GM10266 (cell line): ENCODE results near the gene QSOX2.

Experiments used
- DNase-seq: peaks from one replicate; pipeline ENCODE4 v3.0.0; 2012; ENCODE audit errors: extremely low spot score
- TF ChIP-seq, protein P1 (sequence below): IDR thresholded peaks from 2 replicates; pipeline ENCODE4 v1.5.1; 2012; ENCODE audit warnings: mild to moderate bottlenecking, low read depth; ENCODE audit not compliant: control insufficient read depth, insufficient read depth; ENCODE audit errors: missing control alignments

QSOX2 gene

DNA sequence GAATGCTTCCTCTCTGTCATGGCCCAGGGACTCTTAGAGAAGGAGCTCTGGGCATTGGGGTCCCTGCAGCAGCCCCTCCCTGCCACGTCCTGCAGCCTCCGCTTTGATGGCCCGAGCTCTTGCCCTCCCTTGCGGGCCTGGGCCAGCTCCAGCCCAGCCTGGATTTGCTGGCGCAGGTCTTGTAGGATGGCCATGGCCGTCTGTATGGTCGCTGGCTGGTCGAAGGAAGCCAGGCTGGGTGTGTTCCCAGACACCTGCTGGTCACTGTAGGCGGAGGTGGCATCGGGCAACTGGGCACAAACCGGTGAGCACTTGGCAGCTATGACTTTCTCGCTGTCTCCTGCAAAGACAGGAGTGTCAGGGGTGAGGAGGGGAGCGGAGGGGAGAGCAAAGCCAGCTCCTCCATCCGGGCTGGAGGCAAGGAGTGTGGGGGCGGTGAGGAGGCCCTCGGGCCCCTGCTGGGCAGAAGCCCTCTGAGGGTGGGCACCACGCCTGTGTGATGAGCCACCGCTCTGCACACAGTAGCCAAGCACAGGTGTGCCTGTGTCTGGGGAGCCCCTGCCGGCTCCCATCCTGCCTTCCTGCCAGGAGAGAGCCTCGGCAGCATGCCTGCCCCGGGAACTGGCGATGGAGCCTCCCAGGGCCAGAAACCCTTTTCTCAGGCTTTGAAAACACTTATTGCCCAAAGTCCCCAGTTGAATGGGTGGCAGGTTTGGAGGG, 45.9 kb upstream of the QSOX2 start:
- TF ChIP-seq, protein P1, sequence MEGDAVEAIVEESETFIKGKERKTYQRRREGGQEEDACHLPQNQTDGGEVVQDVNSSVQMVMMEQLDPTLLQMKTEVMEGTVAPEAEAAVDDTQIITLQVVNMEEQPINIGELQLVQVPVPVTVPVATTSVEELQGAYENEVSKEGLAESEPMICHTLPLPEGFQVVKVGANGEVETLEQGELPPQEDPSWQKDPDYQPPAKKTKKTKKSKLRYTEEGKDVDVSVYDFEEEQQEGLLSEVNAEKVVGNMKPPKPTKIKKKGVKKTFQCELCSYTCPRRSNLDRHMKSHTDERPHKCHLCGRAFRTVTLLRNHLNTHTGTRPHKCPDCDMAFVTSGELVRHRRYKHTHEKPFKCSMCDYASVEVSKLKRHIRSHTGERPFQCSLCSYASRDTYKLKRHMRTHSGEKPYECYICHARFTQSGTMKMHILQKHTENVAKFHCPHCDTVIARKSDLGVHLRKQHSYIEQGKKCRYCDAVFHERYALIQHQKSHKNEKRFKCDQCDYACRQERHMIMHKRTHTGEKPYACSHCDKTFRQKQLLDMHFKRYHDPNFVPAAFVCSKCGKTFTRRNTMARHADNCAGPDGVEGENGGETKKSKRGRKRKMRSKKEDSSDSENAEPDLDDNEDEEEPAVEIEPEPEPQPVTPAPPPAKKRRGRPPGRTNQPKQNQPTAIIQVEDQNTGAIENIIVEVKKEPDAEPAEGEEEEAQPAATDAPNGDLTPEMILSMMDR, result no peak
- DNase-seq, result no peak

DNA sequence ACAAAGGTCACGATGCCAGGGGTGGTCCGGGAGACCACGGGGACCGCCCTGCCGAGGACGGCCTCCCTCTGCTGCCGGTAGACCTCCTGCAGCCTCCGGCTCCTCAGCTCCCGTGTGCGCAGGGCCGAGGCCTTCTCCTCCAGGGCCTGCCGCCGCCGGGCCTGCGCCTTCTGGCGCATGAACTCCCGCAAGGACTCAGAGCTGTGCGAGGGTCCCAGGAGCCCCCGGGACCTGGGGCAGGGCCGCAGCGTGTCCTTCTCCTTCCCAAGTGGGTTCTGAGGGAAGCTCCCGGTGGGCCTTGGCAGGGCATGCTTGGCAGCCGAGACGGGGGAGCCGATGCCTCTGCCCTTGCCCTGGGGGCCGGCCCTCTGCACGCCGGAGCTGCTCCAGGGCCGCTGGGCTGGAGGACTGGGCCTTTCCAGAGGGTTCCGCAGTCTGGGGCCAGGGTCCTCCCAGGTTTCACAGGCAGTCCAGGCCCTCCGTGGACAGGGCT, 44.9 kb upstream of the QSOX2 start:
- DNase-seq, result no peak
- TF ChIP-seq, protein P1, result no peak

DNA sequence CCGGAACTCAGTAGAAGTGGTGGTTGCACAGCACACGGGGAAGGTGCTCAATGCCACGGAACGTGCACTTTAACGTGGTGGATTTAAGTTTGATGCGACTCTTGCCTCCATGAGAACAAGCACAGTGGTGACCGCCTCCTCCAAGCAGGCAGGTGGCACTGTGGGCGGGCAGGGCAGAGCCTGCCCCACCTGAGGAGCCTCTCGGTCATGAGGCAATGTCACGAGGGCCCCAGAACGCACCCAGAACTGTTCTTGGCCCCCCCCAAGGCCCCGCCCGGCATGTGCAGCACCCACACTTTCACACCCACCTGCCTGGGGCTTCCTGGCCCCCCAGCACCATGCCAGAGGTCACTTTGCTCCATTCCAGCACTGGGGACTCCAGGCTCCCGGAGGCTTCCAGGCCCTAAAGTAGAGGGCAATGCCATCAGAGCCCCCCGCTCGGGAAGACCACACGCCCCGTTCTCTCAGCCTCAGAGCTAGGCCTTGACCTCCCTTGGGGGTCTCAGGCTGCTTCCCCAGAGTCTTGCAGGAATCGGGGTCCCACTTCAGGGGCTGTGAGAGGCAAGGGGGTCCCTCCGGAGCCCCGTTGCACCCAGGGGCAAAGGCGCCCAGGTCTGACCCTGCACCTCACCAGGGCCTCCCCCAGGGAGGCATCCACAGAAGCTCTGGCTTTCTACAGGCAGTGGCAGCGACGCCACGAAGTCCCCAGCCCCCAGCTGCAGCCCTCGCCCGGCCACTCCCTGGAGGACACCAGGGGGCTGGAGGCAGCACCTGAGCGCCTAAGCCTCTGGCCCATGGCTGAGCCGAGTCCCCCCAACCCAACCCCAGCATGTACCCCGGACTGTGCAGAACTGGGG, 44.3 kb upstream of the QSOX2 start:
- TF ChIP-seq, protein P1, result no peak
- no peak for DNase-seq

DNA sequence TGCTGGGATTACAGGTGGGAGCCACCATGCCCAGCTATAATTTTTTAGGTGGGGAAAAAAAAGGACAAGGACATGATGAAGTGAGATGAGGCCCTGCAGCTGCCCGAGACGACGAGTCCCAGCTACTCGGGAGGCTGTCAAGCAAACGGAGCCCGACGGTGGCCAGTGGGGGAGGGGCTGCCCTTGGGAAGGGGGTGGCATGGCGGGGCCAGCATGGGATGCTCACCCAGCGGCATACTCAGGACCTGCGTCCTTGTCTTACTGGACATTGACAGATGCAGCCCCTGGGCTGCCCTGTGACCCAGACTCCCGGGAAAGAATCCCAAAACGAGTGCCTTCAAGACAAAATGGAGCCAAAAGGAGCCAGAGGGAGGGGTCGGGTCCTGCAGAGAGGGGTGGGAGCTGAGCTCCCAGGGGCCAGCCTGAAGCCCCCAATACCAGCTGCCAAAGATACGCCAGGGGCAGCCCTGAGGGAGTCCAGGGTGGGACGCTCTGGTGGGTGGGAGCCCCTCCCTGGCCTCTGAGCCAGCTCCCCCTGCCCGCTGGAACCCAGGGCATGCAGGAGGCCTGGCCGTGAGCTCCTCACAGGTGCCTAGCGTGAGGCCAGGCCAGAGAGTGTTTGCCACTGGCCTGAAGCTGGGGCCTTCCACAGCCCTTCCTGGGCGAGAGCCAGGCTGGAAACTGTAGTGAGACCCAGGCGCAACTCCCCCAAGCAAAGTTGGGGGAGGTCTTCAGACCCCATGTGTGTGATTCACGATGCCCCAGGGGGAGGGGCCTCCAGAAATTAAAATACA, 42.5 kb upstream of the QSOX2 start:
- DNase-seq, result no peak
- TF ChIP-seq, protein P1, result no peak

DNA sequence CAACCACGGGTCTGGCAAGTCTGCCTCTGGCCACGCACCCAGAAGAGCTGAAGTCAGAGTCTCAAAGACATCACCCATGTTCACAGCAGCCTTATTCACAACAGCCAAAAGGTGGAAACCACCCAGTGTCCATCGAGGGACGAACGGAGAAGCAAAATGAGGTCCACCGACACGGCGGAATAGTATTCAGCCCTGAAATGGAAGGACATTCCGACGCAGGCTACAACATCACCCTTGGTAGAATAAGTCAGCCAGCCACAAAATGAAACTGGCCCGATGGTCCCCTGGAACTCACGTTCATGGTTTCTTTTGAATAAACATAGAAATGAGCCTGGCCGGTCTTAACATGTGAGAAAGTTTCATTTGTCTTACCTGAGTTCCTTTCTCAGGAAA, 41.4 kb upstream of the QSOX2 start:
- TF ChIP-seq, protein P1, result no peak
- no peak for DNase-seq

DNA sequence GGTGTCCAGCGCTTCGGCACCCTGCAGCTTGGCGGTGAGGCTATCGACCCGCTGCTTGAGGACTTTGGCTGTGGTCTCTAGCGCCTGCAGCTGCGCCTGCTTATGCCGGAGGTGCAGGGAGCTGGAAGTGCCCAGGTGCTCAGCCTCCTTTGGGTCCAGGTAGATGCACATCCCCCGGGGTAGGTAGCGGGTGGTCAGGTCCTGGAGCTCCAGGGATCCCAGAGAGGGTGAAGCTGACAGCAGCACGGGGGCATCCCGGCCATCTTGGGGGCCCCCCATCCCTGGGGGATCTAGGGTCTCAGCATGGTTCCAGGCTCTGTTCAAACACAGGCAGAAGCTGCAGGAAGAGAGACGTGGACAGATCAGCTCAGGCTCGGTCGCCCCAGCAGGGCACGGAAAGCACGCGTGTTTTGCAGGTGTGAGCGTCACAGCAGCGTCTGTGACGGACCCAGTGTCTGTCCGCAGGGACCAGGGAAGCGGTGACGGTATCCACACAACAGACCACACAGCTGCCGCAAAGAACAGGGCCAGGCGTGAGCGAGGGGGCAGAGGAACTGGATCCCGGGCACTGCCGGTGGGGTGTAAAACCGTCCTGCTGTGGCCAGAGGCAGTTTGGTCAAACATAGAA, 40.9 kb upstream of the QSOX2 start:
- no peak for DNase-seq
- TF ChIP-seq, protein P1, result no peak
